Amniotic stem cell (primary cell): ENCODE measurements around the gene PITX2.
A peak's percentile ranks its signal among the peaks of the same experiment; 100 is the strongest.

Experiments
- DNase-seq: peaks from one replicate; lab custom pipeline; 2025; lab: John Stamatoyannopoulos, UW

Gene PITX2

GRCh38 chr4:110636171-110636679, 13.3 kb upstream of the PITX2 start:
- DNase-seq: no peak

GRCh38 chr4:110635163-110635865, 12.4 kb upstream of the PITX2 start:
- no peak for DNase-seq

GRCh38 chr4:110634350-110635162, 11.7 kb upstream of the PITX2 start:
- no peak for DNase-seq

- DNase-seq: no peak
These were observed 10.8 kb upstream of the PITX2 start for GRCh38 chr4:110633358-110634341.

GRCh38 chr4:110632506-110633357, 9.9 kb upstream of the PITX2 start:
- no peak for DNase-seq

GRCh38 chr4:110631584-110632505, 9.0 kb upstream of the PITX2 start:
- DNase-seq: peak; percentile 49

GRCh38 chr4:110630688-110631402, 8.0 kb upstream of the PITX2 start:
- DNase-seq: no peak

GRCh38 chr4:110629780-110630687, 7.2 kb upstream of the PITX2 start:
- no peak for DNase-seq

GRCh38 chr4:110629214-110629754, 6.4 kb upstream of the PITX2 start:
- no peak for DNase-seq

- no peak for DNase-seq
These were observed 5.9 kb upstream of the PITX2 start for GRCh38 chr4:110628663-110629213.

GRCh38 chr4:110627977-110628662, 5.2 kb upstream of the PITX2 start:
- no peak for DNase-seq

GRCh38 chr4:110626532-110627153, 3.8 kb upstream of the PITX2 start:
- no peak for DNase-seq

- DNase-seq: no peak
These were observed 2.8 kb upstream of the PITX2 start for GRCh38 chr4:110625576-110626257.

GRCh38 chr4:110624904-110625494, 2.1 kb upstream of the PITX2 start:
- no peak for DNase-seq

- no peak for DNase-seq
These were observed 1.5 kb upstream of the PITX2 start for GRCh38 chr4:110624398-110624780.
